ENCODE results near the gene VCP.

Gene VCP

GRCh38 chr9:35056571-35057270 is 15.7 kb downstream of the VCP start:
- Histone ChIP-seq H3K9me2 (replicated peaks; ENCODE audit: control insufficient read depth, low read length) (no peaks in the 10 kb centered on the region), H3K36me3 (ENCODE audit: control insufficient read depth, low read length) (peaks cover 72% of the 10 kb centered on the region), H3F3A (ENCODE audit: control insufficient read depth, insufficient read depth) (peaks cover 7% of the 10 kb centered on the region; the same call in 1 of the 2 replicates), H4K20me1 (ENCODE audit: control insufficient read depth, insufficient read depth, low read depth, low read length) (no peaks in the 10 kb centered on the region), H3K27me3 (ENCODE audit: control insufficient read depth, low read length) (no peaks in the 10 kb centered on the region), H3K27ac (ENCODE audit: low read depth, low read length) (no peak overlapping the region), H3K79me2 (ENCODE audit: control insufficient read depth, low read length) (no peaks in the 10 kb centered on the region), H3K4me1 (ENCODE audit: control insufficient read depth, low read length) (no peaks in the 10 kb centered on the region), H3K9me3 (ENCODE audit: control insufficient read depth, insufficient read depth, low read length) (no peaks in the 10 kb centered on the region), H3K4me3 (ENCODE audit: low read length) (no peak overlapping the region), H3K4me2 (ENCODE audit: low read length) (no peak overlapping the region)
- TF ChIP-seq EZH2phosphoT487 (IDR thresholded peaks at IDR 0.05; ENCODE audit: borderline replicate concordance, low read length): no peak

DNA sequence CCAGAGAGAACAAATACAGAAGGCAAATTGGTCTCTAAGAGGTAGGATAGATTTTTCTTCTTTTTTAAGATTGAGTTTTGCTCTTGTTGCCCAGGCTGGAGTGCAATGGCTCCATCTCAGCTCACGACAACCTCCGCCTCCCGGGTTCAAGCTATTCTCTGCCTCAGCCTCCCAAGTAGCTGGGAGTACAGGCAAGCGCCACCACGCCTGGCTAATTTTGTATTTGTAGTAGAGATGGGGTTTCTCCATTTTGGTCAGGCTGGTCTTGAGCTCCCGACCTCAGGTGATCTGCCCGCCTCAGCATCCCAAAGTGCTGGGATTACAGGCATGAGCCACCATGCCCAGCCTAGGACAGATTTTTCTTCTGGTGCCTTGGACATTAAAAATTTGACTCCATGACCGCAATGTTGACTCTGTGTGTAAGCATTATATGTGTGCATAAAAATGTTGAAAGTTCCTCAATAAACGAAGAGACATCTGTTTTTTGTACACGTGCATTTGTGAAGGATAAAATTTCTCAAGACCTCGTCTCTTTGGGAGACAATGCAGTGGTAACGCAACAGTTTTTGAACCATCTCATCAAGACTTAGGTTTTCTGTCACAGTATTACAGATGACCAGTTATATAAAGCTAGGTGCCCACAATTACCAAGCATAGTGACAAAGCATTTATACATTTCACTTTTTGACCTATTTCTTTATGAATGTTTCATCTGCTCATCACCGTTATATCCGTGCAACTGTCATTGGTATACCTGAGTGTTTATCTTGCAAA is 17.4 kb downstream of the VCP start:
- no peaks in the 10 kb centered on the region for H3K9me3 ChIP-seq (ENCODE audit: control insufficient read depth, insufficient read depth, low read length)
- H3F3A ChIP-seq (ENCODE audit: control insufficient read depth, insufficient read depth): peaks cover 7% of the 10 kb centered on the region; the same call in 1 of the 2 replicates
- peaks cover 5% of the 10 kb centered on the region; the same call in 1 of the 2 replicates for H4K20me1 ChIP-seq (ENCODE audit: control insufficient read depth, insufficient read depth, low read depth, low read length)

GRCh38 chr9:35054185-35054835 is 18.1 kb downstream of the VCP start:
- H4K20me1 ChIP-seq (ENCODE audit: control insufficient read depth, insufficient read depth, low read depth, low read length): peaks cover 5% of the 10 kb centered on the region; the same call in 1 of the 2 replicates
- H3K4me2 ChIP-seq (ENCODE audit: low read length): no peak overlapping the region
- H3K9me3 ChIP-seq (ENCODE audit: control insufficient read depth, insufficient read depth, low read length): no peaks in the 10 kb centered on the region
- H3K36me3 ChIP-seq (ENCODE audit: control insufficient read depth, low read length): peaks cover 60% of the 10 kb centered on the region
- no peaks in the 10 kb centered on the region for H3K79me2 ChIP-seq (ENCODE audit: control insufficient read depth, low read length)
- no peak overlapping the region for H3K4me3 ChIP-seq (ENCODE audit: low read length)
- H3K27ac ChIP-seq (ENCODE audit: low read depth, low read length): no peak overlapping the region
- no peaks in the 10 kb centered on the region for H3K4me1 ChIP-seq (ENCODE audit: control insufficient read depth, low read length)
- H3K27me3 ChIP-seq (ENCODE audit: control insufficient read depth, low read length): no peaks in the 10 kb centered on the region
- no peaks in the 10 kb centered on the region for H3K9me2 ChIP-seq (replicated peaks; ENCODE audit: control insufficient read depth, low read length)
- TF ChIP-seq CTCF (IDR thresholded peaks at IDR 0.05; ENCODE audit: low read depth, low read length, poor library complexity, severe bottlenecking) (no peak), EZH2phosphoT487 (IDR thresholded peaks at IDR 0.05; ENCODE audit: borderline replicate concordance, low read length) (no peak)
- peaks cover 7% of the 10 kb centered on the region; the same call in 1 of the 2 replicates for H3F3A ChIP-seq (ENCODE audit: control insufficient read depth, insufficient read depth)

More for the DNA sequence above, 17.4 kb downstream of the VCP start:
- Histone ChIP-seq H3K27ac (ENCODE audit: low read depth, low read length) (no peak overlapping the region), H3K4me3 (ENCODE audit: low read length) (no peak overlapping the region), H3K27me3 (ENCODE audit: control insufficient read depth, low read length) (no peaks in the 10 kb centered on the region), H3K4me1 (ENCODE audit: control insufficient read depth, low read length) (no peaks in the 10 kb centered on the region), H3K9me2 (replicated peaks; ENCODE audit: control insufficient read depth, low read length) (no peaks in the 10 kb centered on the region), H3K36me3 (ENCODE audit: control insufficient read depth, low read length) (peaks cover 68% of the 10 kb centered on the region), H3K4me2 (ENCODE audit: low read length) (no peak overlapping the region), H3K79me2 (ENCODE audit: control insufficient read depth, low read length) (no peaks in the 10 kb centered on the region)
- no peak for TF ChIP-seq EZH2phosphoT487 (IDR thresholded peaks at IDR 0.05; ENCODE audit: borderline replicate concordance, low read length)
- TF ChIP-seq CTCF (IDR thresholded peaks at IDR 0.05; ENCODE audit: low read depth, low read length, poor library complexity, severe bottlenecking): no peak
